ENCODE results near the gene SMC5. TPM values are rescaled to one million over a fixed set of nuclear protein-coding genes. Genes with fewer than 3 reads are reported as not detected.

The SMC5 gene
- total RNA-seq, 1 donor from 2014 or later = 27.4 TPM

- H2AFZ ChIP-seq (ENCODE audit: low read depth, low read length) = no peak overlapping the region
- H3K27ac ChIP-seq (ENCODE audit: low read depth, low read length) = no peak overlapping the region
- peaks cover 4% of the 10 kb centered on the region for H3K36me3 Mint-ChIP-seq (ENCODE audit: low read depth, unreplicated experiment)
- H4K20me1 ChIP-seq (ENCODE audit: insufficient read depth, low read length) = peaks cover 94% of the 10 kb centered on the region
- DNase-seq (ENCODE audit: low read depth) = peak; percentile 46
- H3K36me3 ChIP-seq (ENCODE audit: insufficient read depth, low read length) = no peaks in the 10 kb centered on the region
- no peak overlapping the region for H3K4me2 ChIP-seq (ENCODE audit: low read length)
- no peaks in the 10 kb centered on the region for H3K27me3 ChIP-seq (ENCODE audit: insufficient read depth, low read length)
- no peak overlapping the region for H3K4me3 Mint-ChIP-seq (ENCODE audit: unreplicated experiment)
- TF ChIP-seq CTCF (IDR thresholded peaks at IDR 0.05; ENCODE audit: insufficient read depth, low read depth, low read length) (no peak), EZH2 (IDR thresholded peaks at IDR 0.05; ENCODE audit: insufficient read depth, low read length) (no peak)
- peaks cover 5% of the 10 kb centered on the region for H3K27me3 Mint-ChIP-seq (ENCODE audit: low read depth, unreplicated experiment)
- no peak overlapping the region for H3K4me3 ChIP-seq (ENCODE audit: insufficient read depth, low read depth, low read length)
- no peak overlapping the region for H3K27ac Mint-ChIP-seq (ENCODE audit: unreplicated experiment)
- no peak overlapping the region for H3K9ac ChIP-seq (ENCODE audit: low read length)
- peaks cover 14% of the 10 kb centered on the region for H3K4me1 Mint-ChIP-seq (ENCODE audit: low read depth, unreplicated experiment)
- peaks cover 16% of the 10 kb centered on the region for H3K4me1 ChIP-seq (ENCODE audit: insufficient read depth, low read length)
- H3K9me3 Mint-ChIP-seq (ENCODE audit: unreplicated experiment) = no peaks in the 10 kb centered on the region
- H3K79me2 ChIP-seq (ENCODE audit: insufficient read depth, low read length) = peaks cover 77% of the 10 kb centered on the region
- no peaks in the 10 kb centered on the region for H3K9me3 ChIP-seq (ENCODE audit: insufficient read depth, low read depth, low read length)
- no peak for FAIRE-seq
Observed at GRCh38 chr9:70389621-70390266, 131.0 kb downstream of the SMC5 start.

DNA sequence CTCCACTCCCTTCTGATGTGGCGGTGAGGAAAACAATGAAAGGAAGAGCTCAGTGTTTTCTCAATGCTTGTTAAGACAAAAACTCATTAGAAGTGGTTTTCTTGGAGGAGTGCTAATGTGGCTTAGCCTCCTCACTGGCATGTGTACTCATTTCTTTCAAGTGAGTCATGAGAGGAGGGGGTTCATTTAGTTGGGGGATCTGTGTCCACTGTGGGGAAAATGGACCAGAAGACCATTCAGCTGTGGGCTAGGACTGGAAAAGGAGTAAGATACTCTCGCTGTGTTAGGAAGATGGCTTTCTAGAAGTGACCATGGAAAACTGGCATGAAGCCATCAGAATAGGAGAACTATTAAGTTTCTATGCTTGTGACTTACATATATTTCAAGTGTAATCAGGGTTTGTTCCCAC, 132.2 kb downstream of the SMC5 start:
- Histone ChIP-seq H3K4me2 (ENCODE audit: low read length) (peak overlapping the region; percentile 37), H3K79me2 (ENCODE audit: insufficient read depth, low read length) (peaks cover 89% of the 10 kb centered on the region), H2AFZ (ENCODE audit: low read depth, low read length) (no peak overlapping the region), H3K27ac (ENCODE audit: low read depth, low read length) (no peak overlapping the region), H3K9me3 (ENCODE audit: insufficient read depth, low read depth, low read length) (no peaks in the 10 kb centered on the region), H3K4me3 (ENCODE audit: insufficient read depth, low read depth, low read length) (no peak overlapping the region), H4K20me1 (ENCODE audit: insufficient read depth, low read length) (peaks cover 97% of the 10 kb centered on the region), H3K4me1 (ENCODE audit: insufficient read depth, low read length) (peaks cover 16% of the 10 kb centered on the region), H3K36me3 (ENCODE audit: insufficient read depth, low read length) (no peaks in the 10 kb centered on the region), H3K9ac (ENCODE audit: low read length) (no peak overlapping the region), H3K27me3 (ENCODE audit: insufficient read depth, low read length) (no peaks in the 10 kb centered on the region)
- peaks cover 4% of the 10 kb centered on the region for H3K36me3 Mint-ChIP-seq (ENCODE audit: low read depth, unreplicated experiment)
- peaks cover 14% of the 10 kb centered on the region for H3K4me1 Mint-ChIP-seq (ENCODE audit: low read depth, unreplicated experiment)
- H3K27ac Mint-ChIP-seq (ENCODE audit: unreplicated experiment) = no peak overlapping the region
- peak; percentile 49 for DNase-seq (ENCODE audit: low read depth)
- H3K9me3 Mint-ChIP-seq (ENCODE audit: unreplicated experiment) = no peaks in the 10 kb centered on the region
- peaks cover 5% of the 10 kb centered on the region for H3K27me3 Mint-ChIP-seq (ENCODE audit: low read depth, unreplicated experiment)
- TF ChIP-seq CTCF (IDR thresholded peaks at IDR 0.05; ENCODE audit: insufficient read depth, low read depth, low read length) (no peak), EZH2 (IDR thresholded peaks at IDR 0.05; ENCODE audit: insufficient read depth, low read length) (no peak)
- H3K4me3 Mint-ChIP-seq (ENCODE audit: unreplicated experiment) = no peak overlapping the region
- no peak for FAIRE-seq

DNA sequence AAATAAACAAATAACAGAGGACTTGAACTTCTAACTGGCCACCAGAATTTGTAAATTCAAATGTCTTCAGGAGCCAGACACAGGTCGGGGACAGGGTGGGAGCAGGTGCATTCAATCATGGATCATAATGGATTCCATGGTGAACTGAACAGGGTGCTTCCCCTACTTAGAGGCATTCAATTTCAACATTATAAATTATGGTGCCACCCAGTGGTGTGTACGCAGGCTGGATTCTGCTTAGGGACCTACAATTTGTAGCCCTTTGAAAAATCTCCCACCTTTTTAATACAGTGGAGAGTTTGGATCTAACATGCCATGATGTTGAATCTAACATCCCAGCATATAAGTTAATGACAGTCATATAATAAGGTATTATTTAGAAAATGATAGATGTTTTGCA, 133.4 kb downstream of the SMC5 start:
- no peak overlapping the region for H3K4me3 ChIP-seq (ENCODE audit: insufficient read depth, low read depth, low read length)
- H3K4me2 ChIP-seq (ENCODE audit: low read length) = no peak overlapping the region
- peaks cover 96% of the 10 kb centered on the region for H4K20me1 ChIP-seq (ENCODE audit: insufficient read depth, low read length)
- H3K36me3 Mint-ChIP-seq (ENCODE audit: low read depth, unreplicated experiment) = peaks cover 4% of the 10 kb centered on the region
- H3K4me1 Mint-ChIP-seq (ENCODE audit: low read depth, unreplicated experiment) = peaks cover 14% of the 10 kb centered on the region
- no peak overlapping the region for H3K4me3 Mint-ChIP-seq (ENCODE audit: unreplicated experiment)
- H3K27ac Mint-ChIP-seq (ENCODE audit: unreplicated experiment) = no peak overlapping the region
- no peak overlapping the region for H2AFZ ChIP-seq (ENCODE audit: low read depth, low read length)
- H3K27me3 ChIP-seq (ENCODE audit: insufficient read depth, low read length) = no peaks in the 10 kb centered on the region
- H3K27me3 Mint-ChIP-seq (ENCODE audit: low read depth, unreplicated experiment) = peaks cover 5% of the 10 kb centered on the region
- no peaks in the 10 kb centered on the region for H3K9me3 Mint-ChIP-seq (ENCODE audit: unreplicated experiment)
- no peaks in the 10 kb centered on the region for H3K36me3 ChIP-seq (ENCODE audit: insufficient read depth, low read length)
- H3K9ac ChIP-seq (ENCODE audit: low read length) = no peak overlapping the region
- peaks cover 16% of the 10 kb centered on the region for H3K4me1 ChIP-seq (ENCODE audit: insufficient read depth, low read length)
- TF ChIP-seq CTCF (IDR thresholded peaks at IDR 0.05; ENCODE audit: insufficient read depth, low read depth, low read length) = peak; percentile 28
- no peak for TF ChIP-seq EZH2 (IDR thresholded peaks at IDR 0.05; ENCODE audit: insufficient read depth, low read length)
- FAIRE-seq (no peak), DNase-seq (ENCODE audit: low read depth) (no peak)
- H3K79me2 ChIP-seq (ENCODE audit: insufficient read depth, low read length) = peaks cover 88% of the 10 kb centered on the region
- H3K27ac ChIP-seq (ENCODE audit: low read depth, low read length) = no peak overlapping the region
- no peaks in the 10 kb centered on the region for H3K9me3 ChIP-seq (ENCODE audit: insufficient read depth, low read depth, low read length)
